PC-9 (cell line): Measurements from ENCODE around the gene MAP3K4.

Experiments
- EZH2 ChIP-seq: fragments of 200-600 bp; sonication (generic); IDR thresholded peaks from 2 replicates; pipeline ENCODE4 v1.8.0; 2017; ENCODE audit warnings: antibody characterized with exemption, low read depth
- TF ChIP-seq, protein P1 (sequence below): fragments of 200-600 bp; sonication (generic); conservative IDR thresholded peaks from 2 replicates; pipeline ENCODE4 v1.6.1; 2017; ENCODE audit warnings: mixed run types, antibody characterized with exemption, mild to moderate bottlenecking, moderate library complexity

DNA sequence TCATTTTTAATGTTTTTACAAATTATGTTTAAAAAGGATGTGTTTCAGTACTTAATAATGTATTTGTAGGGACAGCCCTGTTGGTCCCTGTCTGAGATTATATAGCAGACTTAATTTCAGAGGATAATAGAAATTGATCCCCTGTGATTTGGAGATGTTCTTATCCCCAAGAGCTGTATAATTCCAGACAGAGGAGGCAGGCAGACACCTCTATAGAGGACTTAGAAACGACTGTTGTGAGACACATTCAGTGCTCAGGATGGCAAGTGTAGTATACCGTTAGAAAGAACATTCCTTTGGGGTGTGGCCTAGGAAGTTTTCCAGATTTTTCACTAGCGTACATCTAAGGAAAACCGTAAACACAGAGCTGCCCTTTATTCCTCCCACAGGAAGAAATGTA, 117.8 kb downstream of the MAP3K4 start:
- TF ChIP-seq, protein P1, sequence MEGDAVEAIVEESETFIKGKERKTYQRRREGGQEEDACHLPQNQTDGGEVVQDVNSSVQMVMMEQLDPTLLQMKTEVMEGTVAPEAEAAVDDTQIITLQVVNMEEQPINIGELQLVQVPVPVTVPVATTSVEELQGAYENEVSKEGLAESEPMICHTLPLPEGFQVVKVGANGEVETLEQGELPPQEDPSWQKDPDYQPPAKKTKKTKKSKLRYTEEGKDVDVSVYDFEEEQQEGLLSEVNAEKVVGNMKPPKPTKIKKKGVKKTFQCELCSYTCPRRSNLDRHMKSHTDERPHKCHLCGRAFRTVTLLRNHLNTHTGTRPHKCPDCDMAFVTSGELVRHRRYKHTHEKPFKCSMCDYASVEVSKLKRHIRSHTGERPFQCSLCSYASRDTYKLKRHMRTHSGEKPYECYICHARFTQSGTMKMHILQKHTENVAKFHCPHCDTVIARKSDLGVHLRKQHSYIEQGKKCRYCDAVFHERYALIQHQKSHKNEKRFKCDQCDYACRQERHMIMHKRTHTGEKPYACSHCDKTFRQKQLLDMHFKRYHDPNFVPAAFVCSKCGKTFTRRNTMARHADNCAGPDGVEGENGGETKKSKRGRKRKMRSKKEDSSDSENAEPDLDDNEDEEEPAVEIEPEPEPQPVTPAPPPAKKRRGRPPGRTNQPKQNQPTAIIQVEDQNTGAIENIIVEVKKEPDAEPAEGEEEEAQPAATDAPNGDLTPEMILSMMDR, result no peak
- no peak for TF ChIP-seq EZH2
